SKM-1 (cell line): ENCODE measurements around the gene PPP1CA.

Experiments used
- DNase-seq: peaks from one replicate; lab custom pipeline; 2025; ENCODE audit not compliant: unreplicated experiment; lab: John Stamatoyannopoulos, UW

The PPP1CA gene

DNA sequence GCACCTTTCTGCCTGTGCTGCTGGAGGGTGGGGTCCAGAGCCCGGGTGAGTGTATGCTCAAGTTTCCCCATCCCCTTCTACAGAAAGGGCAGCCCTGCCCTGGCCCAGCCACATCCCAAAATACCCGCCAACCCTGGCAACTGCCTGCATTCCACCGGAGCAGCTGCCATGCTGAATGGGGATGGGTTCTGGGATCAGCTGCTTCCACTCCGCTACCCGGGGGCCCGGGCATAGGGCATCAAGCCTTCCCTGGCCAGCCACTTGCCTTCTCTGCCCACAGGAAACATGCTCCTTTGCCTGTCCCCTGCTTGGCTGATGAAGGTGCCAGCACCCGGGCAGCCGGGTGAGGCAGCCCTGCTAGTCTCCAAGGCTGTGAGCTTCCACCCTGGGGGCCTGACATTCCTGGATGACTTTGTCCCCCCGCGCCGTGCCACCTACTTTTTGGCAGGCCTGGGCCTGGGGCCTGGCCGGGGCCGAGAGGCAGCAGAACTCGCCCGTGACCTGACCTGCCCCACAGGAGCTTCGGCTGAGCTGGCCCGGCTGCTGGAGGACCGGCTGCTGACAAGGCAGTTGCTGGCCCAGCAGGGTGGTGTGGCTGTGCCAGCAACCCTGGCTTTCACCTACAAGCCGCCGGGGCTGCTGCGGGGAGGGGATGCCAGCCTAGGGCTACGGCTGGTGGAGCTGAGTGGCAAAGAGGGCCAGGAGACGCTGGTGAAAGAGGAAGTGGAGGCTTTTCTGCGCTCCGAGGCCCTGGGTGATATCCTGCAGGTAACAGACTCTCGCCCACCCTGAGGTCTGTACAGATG lies 17.0 kb upstream of the PPP1CA start:
- no peak for DNase-seq

DNA sequence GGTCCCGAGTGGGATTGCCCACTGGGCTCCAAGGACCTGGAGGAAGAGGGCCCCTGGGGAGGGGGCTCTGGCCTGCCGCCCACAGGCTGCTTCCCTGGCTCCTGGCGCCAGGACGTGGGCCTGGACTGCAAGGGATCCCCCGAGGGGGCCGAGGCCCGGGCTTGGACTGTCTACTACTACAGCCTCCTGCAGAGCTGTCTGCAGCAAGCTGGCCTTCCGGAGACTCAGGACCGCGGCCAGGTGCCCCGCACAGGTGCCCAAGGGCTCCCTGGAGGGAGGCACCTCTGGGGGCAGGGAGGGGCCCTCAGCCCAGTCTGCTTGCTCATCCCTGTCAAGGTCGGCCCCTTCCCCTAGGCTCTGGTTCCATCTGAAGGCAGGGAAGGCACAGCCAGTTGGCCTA lies 15.8 kb upstream of the PPP1CA start:
- DNase-seq, result no peak

DNA sequence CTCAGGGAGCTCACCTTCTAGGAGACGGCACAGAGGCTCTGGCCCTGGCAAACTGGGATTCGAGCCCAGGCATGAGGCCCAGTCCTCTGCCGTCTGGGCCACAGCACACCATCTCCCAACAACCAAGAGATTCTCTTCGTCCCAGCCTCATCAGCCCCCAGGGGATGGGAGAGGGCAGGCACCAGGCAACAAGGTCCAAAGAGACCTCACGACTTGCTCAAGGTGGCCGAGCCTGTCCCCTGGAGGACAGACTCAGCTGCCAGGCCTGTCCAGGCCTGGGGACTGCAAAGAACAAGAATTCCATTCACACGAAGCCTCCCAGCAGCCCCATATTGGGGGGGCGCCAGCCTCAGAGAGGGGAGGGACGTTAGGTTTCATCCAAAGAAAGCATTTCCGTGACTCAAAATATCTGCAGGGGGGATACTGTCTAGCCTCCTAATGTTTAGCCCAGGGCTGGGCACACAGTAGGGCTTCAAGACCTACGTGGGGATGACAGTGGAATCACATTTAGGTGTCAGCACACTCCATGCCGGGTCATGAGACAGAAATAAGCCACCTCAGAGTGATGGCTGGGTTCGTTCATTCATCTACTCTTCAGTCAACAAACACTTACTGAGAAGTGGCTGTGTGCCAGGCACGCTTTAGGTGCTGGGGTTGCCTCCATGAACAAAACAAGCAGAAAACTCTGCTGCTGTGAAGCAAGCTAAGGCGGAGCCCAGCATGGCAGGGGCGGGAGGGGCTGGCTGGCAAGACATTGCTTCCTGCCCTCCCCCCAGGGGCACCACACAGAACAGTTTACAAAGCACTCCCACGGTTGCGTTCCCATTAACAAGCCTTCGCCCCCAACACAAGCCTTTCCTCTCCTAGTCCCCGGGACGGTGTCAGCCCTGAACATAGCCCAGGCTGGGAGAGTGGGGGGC lies 15.0 kb upstream of the PPP1CA start:
- DNase-seq, result no peak

DNA sequence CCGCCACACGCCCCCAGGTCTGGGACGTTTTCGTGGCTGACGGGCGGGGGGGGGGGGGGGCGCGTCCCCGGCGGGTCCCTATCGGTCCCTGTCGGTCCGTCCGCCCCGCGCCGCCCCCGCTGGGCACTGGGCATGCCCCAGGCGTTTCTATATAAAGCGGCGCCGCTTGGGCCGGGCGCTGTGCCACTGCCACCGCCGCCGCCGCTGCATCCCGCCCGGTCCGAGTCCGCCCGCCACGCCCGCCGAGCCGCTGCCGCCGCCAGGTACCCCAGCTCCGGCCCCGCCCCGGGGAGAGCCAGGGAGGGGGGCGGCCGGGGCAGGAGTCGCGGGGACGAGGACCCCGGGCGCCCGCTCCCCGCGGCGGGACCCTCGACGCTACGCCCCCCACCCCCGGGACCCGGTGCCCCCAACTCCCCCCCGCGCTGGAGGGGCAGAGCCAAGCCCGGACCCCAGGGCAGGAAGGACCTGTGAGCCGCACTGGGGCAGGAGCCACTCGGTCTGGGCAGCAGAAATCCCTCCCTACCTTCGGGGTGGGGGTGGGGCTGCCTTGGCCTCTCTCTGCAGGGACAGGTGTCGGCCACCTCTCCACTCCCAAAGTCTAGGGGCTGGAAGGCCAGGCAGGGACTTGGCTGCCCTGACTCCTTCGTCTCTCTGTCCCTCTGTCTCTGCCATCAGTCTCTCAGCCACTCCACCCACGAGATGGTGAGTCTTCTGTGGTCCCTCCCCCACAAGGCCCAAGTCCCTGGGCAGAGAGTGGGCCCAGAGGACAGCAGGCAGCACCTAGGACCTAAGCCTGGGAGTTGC lies 14.0 kb upstream of the PPP1CA start, which contains the start of gene CARNS1:
Gene CARNS1 (plus strand): TSS at position 178 of the 804 bp plus-strand sequence. CDS start 522 bp downstream, at position 700.
- DNase-seq, result no peak

DNA sequence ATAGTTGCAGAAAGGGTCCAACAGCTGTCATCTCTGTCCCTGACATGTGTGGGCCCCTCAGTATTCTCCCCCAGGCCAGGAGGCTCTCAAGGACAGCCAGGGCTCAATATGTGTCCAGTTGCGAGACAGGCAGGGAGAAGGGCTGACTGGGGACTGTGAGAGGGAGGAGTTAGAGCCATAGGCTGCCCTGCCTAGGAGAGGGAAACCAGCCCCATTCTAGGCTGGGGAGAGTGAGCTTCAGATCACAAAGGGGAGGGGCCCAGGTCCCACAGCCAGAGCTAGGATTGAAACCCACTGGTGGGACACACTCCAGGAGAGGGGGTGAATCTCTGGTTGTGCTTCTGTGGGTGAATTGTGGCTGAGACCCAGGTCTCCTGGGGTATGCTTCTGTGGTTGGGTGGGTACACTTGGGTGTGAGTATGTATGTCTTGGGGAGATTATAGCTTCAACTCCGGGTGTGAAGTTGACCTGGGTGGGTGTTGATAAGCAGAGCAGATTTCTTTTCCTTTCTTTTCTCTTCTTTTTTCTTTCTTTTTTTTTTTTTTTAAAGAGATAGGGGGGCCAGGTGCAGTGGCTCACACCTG lies 11.7 kb upstream of the PPP1CA start:
- no peak for DNase-seq

DNA sequence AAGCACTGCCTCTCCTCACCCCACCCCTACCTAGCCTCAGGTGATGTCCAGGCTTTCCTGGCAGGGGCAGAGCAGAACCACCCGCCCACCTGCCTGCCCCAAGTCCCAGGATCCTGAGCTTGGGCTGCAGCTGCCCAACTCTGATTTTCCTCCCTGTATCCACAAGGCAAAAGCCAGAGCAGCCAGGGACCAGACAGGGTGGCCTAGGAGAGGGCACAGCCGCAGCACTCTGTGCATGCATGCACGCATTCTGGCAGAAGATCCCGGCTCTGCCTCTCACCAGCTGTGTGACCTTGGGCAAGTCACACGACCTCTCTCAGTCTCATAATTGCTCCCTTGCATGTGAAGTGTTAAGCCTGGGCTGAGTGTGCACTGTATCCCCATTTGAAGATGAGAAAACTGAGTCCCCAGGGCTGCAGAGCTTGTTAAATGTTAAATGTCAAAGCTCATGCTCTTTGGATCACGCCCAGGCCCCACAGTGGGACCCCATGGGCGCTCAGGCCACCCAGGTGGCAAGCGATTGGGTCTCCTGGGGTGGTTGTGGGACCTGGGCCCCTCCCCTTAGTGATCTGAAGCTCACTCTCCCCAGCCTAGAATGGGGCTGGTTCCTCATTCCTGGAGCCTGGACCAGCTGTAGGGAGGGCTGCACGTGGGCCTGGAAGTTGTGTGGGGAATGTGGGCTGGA lies 11.0 kb upstream of the PPP1CA start:
- DNase-seq, result no peak

DNA sequence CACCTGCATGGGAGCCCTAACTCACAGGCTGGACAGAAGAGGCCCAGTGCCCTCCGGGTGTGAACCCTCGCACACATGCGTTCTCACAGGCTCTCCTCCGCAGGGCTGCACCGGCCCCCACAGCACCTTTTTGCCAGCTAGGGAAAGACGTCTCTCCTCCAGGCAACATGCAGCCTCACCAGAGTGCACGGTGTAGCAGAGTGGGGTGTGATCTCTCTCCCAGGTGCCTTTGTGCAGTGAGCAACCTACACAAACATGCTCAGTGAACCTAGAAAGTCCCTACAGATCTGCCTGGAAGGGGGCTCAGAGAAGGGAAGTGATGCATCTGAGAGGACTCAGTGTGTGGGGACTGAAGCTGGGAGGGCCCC lies 10.1 kb upstream of the PPP1CA start:
- DNase-seq, result no peak

DNA sequence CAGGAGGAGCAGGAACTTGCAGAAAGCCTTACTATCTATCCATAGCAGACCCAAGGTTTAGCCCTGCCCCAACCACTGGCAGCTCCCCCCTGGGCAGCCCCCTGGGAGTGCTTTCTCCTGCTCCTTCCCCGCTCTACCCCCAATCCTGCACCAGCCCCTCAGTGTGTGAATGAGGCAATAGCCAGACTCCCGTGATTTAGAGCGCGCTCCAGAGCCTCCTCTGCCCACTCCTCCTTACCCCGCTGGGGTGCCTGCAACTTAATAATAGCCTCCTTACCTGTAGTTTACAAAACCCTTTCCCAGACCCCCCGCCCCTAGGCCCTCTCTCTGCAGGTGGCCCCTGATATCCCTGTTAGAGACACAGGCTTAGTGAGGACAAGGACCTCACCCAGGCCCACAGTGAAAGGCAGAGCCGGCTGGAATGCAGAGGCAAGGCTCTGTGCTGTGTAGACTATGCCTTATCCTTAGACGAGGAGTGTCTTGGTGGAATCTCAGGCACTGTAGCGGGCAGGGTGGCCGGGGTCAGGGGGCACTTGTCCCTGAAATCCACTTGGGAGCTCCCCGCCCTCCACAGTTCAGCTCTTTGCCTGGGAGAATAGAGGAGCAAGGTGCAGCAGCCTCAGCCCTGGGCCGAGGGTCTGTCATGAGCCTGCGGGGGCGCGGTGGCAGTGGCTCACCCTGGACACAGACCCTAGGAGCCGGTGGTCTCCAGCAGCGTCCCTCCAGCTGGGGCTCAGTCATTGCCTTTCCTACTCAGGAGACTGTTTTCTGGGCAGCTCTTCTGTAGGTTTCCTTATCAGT lies 9.5 kb upstream of the PPP1CA start:
- no peak for DNase-seq

DNA sequence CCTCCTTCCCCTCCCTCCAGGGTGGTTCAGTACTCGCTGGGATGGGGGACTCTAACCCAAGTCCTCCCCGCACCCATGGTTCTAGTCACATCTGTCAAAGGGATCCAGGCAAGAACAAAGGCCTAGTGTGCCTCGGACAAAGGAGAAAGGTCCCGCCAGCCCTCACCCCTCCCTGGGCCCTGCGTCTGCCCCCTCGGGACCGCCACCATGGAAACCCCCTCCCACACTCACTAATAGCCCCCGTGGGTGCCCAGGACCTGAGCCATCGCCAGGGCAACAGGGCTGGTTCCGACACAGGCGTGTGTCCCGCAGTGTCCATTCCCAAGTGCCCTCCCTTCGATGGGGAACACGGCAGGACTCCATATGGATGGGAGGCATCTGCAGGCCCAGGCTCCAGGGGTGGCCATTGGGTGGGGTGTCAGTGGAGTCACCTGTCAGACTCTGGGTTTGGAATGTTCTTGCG lies 8.7 kb upstream of the PPP1CA start:
- no peak for DNase-seq

DNA sequence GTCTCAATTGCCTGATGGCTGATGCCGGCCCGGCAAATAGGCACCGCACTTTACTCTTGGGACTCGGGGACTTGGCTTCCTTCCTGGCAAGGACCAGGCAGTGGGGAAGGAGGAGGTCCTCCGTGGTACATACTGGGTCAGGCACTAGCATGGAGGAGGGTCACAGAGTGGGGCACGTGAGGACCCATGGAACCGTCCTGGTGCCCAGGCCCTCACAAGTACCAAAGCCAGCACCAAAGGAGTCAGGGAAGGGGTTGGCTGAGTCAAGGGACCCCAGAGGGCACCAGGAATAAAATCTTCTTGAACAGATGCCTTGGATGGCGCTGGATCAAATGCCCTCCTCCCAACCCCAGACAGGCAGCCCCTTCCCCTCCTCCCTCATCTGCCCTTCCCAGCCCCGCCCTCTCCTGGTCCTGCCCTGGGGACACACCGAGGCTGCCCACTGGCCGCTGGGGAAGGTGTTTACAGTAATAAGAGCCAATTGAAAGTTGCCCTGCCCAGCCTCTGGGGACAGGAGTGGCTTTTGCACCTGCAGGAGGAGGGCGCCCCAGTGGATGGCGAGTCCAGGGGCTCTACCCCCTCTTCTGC lies 8.2 kb upstream of the PPP1CA start:
- DNase-seq, result no peak

DNA sequence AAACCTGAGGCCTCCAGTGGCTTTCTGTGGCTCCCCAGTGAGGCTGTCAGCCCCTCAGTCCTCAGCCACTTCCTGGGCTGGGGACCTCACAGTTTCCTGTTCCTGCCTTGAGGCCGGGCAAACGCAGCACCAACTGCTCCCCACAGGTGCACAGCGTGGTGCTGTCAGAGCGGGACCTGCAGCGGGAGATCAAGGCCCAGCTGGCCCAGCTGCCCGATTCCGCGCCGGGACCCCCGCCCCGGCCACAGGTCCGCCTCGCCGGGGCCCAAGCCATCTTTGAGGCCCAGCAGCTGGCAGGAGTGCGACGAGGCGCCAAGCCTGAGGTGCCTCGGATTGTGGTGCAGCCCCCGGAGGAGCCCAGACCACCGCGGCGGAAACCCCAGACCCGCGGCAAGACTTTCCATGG lies 7.6 kb upstream of the PPP1CA start:
- DNase-seq, result no peak

DNA sequence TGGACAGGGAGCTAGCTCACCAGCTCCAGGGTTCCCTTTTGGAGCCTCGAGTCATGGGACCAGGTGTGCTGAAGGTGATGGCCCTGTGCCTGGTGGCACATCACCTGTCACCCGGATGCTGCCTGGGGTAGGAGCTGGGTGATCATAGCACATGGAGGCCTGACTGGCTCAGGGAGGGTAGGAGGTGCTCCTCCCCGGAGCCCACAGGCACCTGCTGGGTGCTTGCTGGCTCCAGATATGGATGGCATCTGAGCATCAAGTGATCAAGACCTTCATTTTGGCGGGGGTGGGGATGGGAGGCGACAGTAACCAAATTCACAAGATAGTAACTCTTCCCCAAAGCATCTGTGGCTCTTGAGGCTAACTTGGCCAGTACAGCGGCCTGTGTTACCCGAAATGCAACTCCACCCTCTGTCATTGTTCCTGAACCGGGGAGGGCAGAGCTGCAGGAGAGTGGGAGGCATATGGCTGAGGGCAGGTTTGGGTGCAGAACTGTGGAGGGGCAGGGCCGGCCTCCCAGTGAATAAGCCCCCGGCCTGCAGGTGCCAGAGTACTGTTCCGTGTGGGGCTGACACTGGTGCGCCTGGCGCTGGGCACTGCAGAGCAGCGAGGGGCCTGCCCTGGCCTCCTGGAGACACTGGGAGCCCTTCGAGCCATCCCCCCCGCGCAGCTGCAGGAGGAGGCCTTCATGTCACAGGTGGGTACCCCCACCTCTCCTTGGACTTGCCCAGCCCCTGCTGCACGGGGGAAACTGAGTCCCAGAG lies 7.0 kb upstream of the PPP1CA start:
- no peak for DNase-seq

DNA sequence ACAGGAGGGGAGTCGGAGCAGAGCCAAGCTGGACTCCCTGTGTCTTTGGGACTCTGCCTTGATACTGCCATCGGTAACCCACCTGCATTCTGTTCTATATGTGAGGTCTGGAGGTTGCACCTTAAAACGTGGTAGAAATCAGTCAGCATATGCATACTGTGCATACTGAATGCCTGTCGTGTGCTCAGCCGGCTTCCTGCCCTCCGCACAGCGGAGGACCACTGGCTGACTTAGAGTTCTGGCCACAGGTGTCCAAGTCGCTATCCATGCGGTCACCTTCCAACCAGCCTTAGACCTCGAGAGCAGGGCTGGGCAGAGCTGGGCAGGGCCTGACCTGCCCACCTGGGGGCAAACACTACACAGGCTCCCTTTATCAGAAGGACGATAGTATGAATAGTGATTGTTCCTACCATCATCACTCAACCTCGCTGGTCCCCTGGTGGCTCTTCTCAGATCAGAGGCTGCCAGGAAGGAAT lies 6.1 kb upstream of the PPP1CA start:
- no peak for DNase-seq

DNA sequence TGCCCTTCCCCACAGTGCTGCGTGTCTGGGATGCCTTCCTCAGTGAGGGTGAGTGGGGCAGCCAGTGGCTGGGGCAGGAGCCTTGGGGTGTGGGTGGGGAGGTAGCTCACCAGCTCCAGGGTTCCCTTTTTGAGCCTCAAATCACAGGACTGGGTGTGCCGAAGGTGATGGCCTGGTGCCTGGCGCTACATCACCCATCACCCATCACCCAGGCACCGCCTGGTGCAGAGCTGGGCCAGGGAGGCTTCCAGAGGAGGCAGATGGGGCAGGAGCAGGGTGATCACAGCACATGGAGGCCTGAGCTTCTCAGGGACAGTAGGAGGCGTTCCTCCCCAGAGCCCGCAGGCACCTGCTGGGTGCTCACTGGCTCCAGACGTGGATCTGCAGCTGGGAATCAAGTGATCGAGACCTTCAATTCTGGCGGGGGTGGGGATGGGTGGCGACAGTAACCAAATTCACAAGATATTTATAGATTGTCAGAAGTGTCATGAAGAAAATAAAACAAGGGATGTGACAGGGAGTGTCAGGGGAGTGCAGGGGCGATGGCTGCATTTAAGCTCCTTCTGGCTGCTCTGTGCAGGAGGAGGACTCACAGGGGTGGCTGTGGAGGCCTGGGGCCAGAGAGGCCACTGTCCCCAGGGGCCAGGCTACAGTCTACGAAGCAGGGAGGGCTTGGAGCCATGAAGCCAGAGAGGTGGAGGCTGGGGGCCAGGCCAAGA lies 5.5 kb upstream of the PPP1CA start:
- no peak for DNase-seq

DNA sequence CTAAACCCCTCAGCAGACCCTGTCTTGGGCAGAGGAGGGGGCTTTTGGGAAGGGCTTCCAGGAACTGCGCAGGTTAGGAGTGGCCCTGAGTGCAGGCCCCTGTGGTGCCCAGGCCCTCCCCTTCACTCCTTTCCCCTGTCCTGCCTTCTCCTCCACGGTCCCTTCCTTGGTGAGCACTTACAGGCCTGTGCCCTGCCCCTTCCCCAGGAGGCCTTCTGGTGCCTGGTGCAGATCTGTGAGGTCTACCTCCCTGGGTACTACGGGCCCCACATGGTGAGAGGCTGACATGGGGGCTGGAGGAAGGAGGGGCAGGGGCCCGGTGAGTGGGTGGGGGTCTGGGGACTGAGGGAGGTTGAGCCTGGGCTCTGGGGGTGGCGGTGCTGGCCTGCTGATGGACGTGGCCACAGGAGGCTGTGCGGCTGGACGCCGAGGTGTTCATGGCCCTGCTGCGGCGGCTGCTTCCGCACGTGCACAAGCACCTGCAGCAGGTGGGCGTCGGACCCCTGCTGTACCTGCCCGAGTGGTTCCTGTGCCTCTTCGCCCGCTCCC lies 4.8 kb upstream of the PPP1CA start:
- DNase-seq, result no peak

DNA sequence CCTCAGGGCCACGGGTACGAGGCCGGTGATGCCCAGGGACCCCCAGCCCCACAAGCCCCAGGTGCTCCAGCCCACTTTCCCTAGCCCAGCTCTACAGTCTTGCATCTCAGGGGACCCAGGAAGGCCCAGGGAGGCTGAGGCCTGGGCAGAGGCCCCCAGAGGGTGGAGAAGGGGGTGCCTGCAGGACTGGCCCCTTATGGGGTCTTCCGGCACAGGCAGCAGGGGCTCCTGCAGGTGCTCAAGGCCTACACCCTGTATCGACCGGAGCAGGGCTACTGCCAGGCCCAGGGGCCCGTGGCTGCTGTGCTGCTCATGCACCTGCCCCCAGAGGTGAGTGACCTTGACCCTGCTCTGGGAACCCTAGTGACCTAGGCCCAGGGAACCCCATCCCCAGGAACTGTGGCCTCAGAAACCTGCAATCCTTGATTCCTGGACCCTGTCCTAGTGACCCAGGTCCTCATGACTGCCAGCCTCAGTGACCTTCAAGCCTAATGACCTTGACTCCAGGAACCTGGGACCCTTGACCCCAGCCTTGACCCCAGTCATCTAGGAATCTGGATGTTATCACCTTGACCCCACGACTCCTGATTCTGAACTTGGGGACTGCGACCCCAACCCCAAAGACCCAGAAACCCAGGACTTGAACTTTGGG lies 4.2 kb upstream of the PPP1CA start:
- DNase-seq, result no peak

DNA sequence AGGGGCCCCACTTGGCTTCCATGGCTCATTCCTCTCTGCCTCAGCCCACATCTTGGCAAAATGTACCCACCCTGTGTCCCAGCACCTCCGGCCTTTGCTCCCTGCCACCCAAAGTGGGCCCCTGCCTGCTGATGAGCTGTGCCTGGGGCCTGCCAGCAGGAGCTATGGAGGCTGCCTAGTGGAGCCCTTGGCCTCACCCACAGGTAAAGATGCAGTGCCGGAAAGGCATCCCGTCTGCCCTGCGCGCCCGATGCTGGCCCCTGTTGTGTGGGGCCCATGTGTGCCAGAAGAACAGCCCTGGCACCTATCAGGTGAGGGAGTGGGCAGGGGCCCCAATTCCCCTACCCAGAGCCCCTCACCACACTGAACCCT lies 3.5 kb upstream of the PPP1CA start:
- DNase-seq, result no peak
